ENCODE measurements around the gene GPBAR1. TPM values are rescaled to one million over a fixed set of nuclear protein-coding genes. Genes with fewer than 3 reads are reported as not detected.

The GPBAR1 gene
- polyA plus RNA-seq, 1 of the 3 experiments (the other 2 are of a cell fraction), result 0.13 TPM

DNA sequence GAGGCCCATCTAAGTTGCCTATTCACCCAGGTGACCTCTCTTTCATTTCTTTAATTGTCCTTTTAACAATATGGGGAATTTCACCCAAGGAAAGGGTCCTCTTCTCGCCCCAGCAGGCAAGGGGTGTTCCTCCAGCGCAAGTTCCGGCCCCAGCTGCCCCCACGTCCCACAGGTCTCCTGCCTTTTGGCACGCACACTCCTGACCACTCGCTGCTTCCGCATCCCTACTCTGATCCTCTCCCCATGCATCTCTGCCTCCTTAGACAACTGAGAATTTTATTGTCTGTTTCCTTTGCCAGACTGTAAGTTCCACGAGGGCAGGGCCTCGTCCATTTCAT, 44.5 kb upstream of the GPBAR1 start:
- POLR2A ChIA-PET, result interaction anchor here (1.0 to 1.3 kb wide), 3 partner anchors 11 to 31 kb away, joined by 3 to 6 read pairs (median 3); no protein-coding TSS in a partner anchor
- Histone ChIP-seq H4K20me1 (ENCODE audit: insufficient read depth) (peaks cover 35% of the 10 kb centered on the region), H3K4me1 (ENCODE audit: control insufficient read depth in 1 of 2, insufficient read depth in 2 of 2, low read depth in 1 of 2, low read length in 1 of 2) (peaks cover 18 to 23% of the 10 kb centered on the region in 2 experiments; a peak in 3 of 4 replicates), H3K79me2 (ENCODE audit: insufficient read depth) (peaks cover 48% of the 10 kb centered on the region), H3K36me3 (replicated peaks in 1 of 2; ENCODE audit: control insufficient read depth in 1 of 2, insufficient read depth in 2 of 2, low read length in 1 of 2) (peaks cover 13 to 14% of the 10 kb centered on the region in 2 experiments), H3K27ac (ENCODE audit: low read depth in 2 of 2, low read length in 1 of 2) (peak overlapping the region; percentile 87 to 94), H3K4me2 (peak overlapping the region; percentile 86), H3K27me3 (ENCODE audit: insufficient read depth) (no peaks in the 10 kb centered on the region), H3K9ac (peak overlapping the region; percentile 96; the same call in 1 of the 2 replicates), H3K9me3 (no peaks in the 10 kb centered on the region), H3F3A (replicated peaks; ENCODE audit: insufficient read depth) (peaks cover 8% of the 10 kb centered on the region), H3K4me3 (ENCODE audit: low read depth in 2 of 2, low read length in 1 of 2) (peak overlapping the region; percentile 83 to 94), H2AFZ (ENCODE audit: low read depth) (peak overlapping the region; percentile 98), H3K9me2 (no peaks in the 10 kb centered on the region)
- CTCF ChIA-PET, result interaction anchor here (0.6 to 1.0 kb wide), 2 partner anchors 28 to 637 kb away, joined by 3 read pairs; no protein-coding TSS in a partner anchor
- WGBS (ENCODE audit: low lambda C conversion rate), result 78% methylated on average over 9 of the region's 9 CpGs
- no peak for DNase-seq
- TF ChIP-seq RAD21 (IDR thresholded peaks at IDR 0.05; ENCODE audit: low read length), result no peak
- TF ChIP-seq TCF12 (IDR thresholded peaks at IDR 0.05), result no peak
- TF ChIP-seq YY1 (IDR thresholded peaks at IDR 0.05; ENCODE audit: low read depth), result no peak
- TF ChIP-seq GATA2 (CRISPR knock-in tag; IDR thresholded peaks at IDR 0.05), result no peak
- no peak for TF ChIP-seq RCOR1 (IDR thresholded peaks at IDR 0.05; ENCODE audit: low read length)
- TF ChIP-seq, protein P1, sequence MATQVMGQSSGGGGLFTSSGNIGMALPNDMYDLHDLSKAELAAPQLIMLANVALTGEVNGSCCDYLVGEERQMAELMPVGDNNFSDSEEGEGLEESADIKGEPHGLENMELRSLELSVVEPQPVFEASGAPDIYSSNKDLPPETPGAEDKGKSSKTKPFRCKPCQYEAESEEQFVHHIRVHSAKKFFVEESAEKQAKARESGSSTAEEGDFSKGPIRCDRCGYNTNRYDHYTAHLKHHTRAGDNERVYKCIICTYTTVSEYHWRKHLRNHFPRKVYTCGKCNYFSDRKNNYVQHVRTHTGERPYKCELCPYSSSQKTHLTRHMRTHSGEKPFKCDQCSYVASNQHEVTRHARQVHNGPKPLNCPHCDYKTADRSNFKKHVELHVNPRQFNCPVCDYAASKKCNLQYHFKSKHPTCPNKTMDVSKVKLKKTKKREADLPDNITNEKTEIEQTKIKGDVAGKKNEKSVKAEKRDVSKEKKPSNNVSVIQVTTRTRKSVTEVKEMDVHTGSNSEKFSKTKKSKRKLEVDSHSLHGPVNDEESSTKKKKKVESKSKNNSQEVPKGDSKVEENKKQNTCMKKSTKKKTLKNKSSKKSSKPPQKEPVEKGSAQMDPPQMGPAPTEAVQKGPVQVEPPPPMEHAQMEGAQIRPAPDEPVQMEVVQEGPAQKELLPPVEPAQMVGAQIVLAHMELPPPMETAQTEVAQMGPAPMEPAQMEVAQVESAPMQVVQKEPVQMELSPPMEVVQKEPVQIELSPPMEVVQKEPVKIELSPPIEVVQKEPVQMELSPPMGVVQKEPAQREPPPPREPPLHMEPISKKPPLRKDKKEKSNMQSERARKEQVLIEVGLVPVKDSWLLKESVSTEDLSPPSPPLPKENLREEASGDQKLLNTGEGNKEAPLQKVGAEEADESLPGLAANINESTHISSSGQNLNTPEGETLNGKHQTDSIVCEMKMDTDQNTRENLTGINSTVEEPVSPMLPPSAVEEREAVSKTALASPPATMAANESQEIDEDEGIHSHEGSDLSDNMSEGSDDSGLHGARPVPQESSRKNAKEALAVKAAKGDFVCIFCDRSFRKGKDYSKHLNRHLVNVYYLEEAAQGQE (IDR thresholded peaks at IDR 0.05; ENCODE audit: low read depth, low read length), result no peak
- no peak for TF ChIP-seq FOXM1 (IDR thresholded peaks at IDR 0.05; ENCODE audit: low read depth)

DNA sequence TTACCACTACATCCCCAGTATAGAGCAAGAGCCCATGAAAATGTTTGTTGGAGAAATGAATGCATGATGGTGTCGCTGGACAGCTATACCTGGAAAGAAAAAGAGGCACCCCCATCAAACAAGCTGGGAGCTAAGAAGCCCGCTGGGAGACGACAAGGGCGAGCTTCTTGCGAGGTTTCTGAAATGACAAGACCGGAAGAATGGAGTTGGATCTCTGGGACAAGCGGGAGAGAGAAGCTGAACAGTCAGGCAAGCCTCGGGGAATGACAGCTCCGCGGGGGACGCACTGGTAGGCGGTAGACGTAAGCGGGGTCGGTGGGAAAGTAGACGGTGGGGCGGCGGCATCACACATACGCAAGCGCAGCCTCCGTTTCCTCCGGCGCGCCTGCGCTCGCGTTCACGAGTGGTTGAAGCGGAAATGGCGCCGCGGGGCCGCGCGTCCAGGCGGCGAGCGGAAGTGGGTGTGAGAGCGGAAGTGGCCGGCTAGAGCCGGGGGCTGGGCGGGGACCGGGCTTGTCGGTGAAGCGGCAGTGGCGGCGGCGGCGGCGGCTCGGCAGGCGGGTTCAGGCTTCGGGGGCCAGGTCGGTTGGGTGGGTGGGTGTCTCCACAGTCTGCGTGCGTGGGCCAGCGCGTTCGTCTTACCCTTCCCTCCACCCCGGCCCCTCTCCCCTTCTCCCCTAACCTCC, 44.0 kb upstream of the GPBAR1 start, which contains the start of gene ARPC2:
TSS of gene ARPC2 (plus strand) at position 516 of the 686 bp plus-strand sequence. CDS start 282 bp downstream, outside the sequence.
- peak; percentile 97 for DNase-seq
- POLR2A ChIA-PET, result interaction anchor here (1.0 to 1.3 kb wide), 3 partner anchors 12 to 30 kb away, joined by 3 to 6 read pairs (median 3); no protein-coding TSS in a partner anchor
- Histone ChIP-seq H3K4me2 (peak within 1 kb of the TSS; percentile 86), H3F3A (replicated peaks; ENCODE audit: insufficient read depth) (peaks cover 8% of the 10 kb centered on the region), H3K4me3 (ENCODE audit: low read depth in 2 of 2, low read length in 1 of 2) (peak within 1 kb of the TSS; percentile 83 to 94), H3K9ac (peak within 1 kb of the TSS; percentile 96), H3K27ac (ENCODE audit: low read depth in 2 of 2, low read length in 1 of 2) (peak within 1 kb of the TSS; percentile 87 to 94), H3K9me3 (no peaks in the 10 kb centered on the region), H3K4me1 (ENCODE audit: control insufficient read depth in 1 of 2, insufficient read depth in 2 of 2, low read depth in 1 of 2, low read length in 1 of 2) (peaks cover 20 to 23% of the 10 kb centered on the region in 2 experiments; a peak in 3 of 4 replicates), H4K20me1 (ENCODE audit: insufficient read depth) (peaks cover 40% of the 10 kb centered on the region), H3K36me3 (replicated peaks in 1 of 2; ENCODE audit: control insufficient read depth in 1 of 2, insufficient read depth in 2 of 2, low read length in 1 of 2) (peaks cover 16 to 17% of the 10 kb centered on the region in 2 experiments), H3K9me2 (no peaks in the 10 kb centered on the region), H2AFZ (ENCODE audit: low read depth) (peak within 1 kb of the TSS; percentile 98), H3K27me3 (ENCODE audit: insufficient read depth) (no peaks in the 10 kb centered on the region), H3K79me2 (ENCODE audit: insufficient read depth) (peaks cover 53% of the 10 kb centered on the region)
- CTCF ChIA-PET, result interaction anchor here (0.6 to 1.0 kb wide), 2 partner anchors 29 to 637 kb away, joined by 3 read pairs; no protein-coding TSS in a partner anchor
- 2% methylated on average over 17 of the region's 60 CpGs for WGBS (ENCODE audit: low lambda C conversion rate)
- TF ChIP-seq FOSL2 (IDR thresholded peaks at IDR 0.05; ENCODE audit: borderline replicate concordance, low read depth) (no peak), EP300 (IDR thresholded peaks at IDR 0.05; ENCODE audit: borderline replicate concordance in 1 of 2, low read depth in 1 of 2, low read length in 1 of 2) (no peak; a peak in 1 of 4 replicates), EZH2phosphoT487 (IDR thresholded peaks at IDR 0.05; ENCODE audit: borderline replicate concordance, low read depth) (no peak), SMC3 (IDR thresholded peaks at IDR 0.05; ENCODE audit: low read depth, low read length) (no peak), YY1 (IDR thresholded peaks at IDR 0.05; ENCODE audit: low read depth) (0 out of 2 replicates have a peak, but pooled peaks have one; percentile 46), NRF1 (IDR thresholded peaks at IDR 0.05; ENCODE audit: low read depth, low read length) (peak; percentile 97), JUND (IDR thresholded peaks at IDR 0.05) (no peak), TAF1 (IDR thresholded peaks at IDR 0.05; ENCODE audit: borderline replicate concordance, low read depth, low read length) (peak; percentile 77), CHD2 (IDR thresholded peaks at IDR 0.05; ENCODE audit: low read length, partially characterized antibody) (peak; percentile 60), MXI1 (IDR thresholded peaks at IDR 0.05; ENCODE audit: low read depth, low read length) (peak; percentile 75; the same call in 1 of the 2 replicates), POLR2AphosphoS5 (IDR thresholded peaks at IDR 0.05; ENCODE audit: low read depth, low read length) (peak; percentile 66), TCF12 (IDR thresholded peaks at IDR 0.05) (no peak), ELF1 (IDR thresholded peaks at IDR 0.05) (peak; percentile 85), RAD21 (IDR thresholded peaks at IDR 0.05; ENCODE audit: low read length) (no peak)
- TF ChIP-seq, protein P2, sequence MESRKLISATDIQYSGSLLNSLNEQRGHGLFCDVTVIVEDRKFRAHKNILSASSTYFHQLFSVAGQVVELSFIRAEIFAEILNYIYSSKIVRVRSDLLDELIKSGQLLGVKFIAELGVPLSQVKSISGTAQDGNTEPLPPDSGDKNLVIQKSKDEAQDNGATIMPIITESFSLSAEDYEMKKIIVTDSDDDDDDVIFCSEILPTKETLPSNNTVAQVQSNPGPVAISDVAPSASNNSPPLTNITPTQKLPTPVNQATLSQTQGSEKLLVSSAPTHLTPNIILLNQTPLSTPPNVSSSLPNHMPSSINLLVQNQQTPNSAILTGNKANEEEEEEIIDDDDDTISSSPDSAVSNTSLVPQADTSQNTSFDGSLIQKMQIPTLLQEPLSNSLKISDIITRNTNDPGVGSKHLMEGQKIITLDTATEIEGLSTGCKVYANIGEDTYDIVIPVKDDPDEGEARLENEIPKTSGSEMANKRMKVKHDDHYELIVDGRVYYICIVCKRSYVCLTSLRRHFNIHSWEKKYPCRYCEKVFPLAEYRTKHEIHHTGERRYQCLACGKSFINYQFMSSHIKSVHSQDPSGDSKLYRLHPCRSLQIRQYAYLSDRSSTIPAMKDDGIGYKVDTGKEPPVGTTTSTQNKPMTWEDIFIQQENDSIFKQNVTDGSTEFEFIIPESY (IDR thresholded peaks at IDR 0.05; ENCODE audit: borderline replicate concordance, low read depth), result no peak

All from SK-N-SH (cell line).